Spleen (tissue), 11 donors: ENCODE data around the gene NCAPD3. TPM values are rescaled to one million over a fixed set of nuclear protein-coding genes. Genes with fewer than 3 reads are reported as not detected.

ENCODE experiments used
- DNase-seq: peaks from one replicate; pipeline ENCODE4 v3.0.0-alpha.2; 2020
- H3K27ac ChIP-seq, 8 donors: fragments of 200-600 bp; sonication (generic) in 7 of 8; 1 replicate in 4 of 8; 2 replicates in 4 of 8; pipeline versions ENCODE4 v1.5.0 to v1.8.0; 2016 to 2021; ENCODE audit warnings: inconsistent platforms in 4 of 8, mild to moderate bottlenecking in 4 of 8, moderate library complexity in 1 of 8
- H3K27me3 ChIP-seq, 7 donors: fragments of 200-600 bp; sonication (generic) in 6 of 7; replicated peaks in 1 of 7; 1 replicate in 4 of 7; 2 replicates in 3 of 7; pipeline versions ENCODE4 v1.5.0 to v1.8.0; 2016 to 2021; ENCODE audit warnings: inconsistent platforms in 3 of 7, mild to moderate bottlenecking in 1 of 7
- H3K36me3 ChIP-seq, 6 donors: fragments of 200-600 bp; sonication (generic) in 5 of 6; 1 replicate in 4 of 6; 2 replicates in 2 of 6; pipeline versions ENCODE4 v1.5.0 to v1.8.0; 2016 to 2021; ENCODE audit warnings: inconsistent platforms in 2 of 6
- H3K4me1 ChIP-seq, 6 donors: fragments of 200-600 bp; sonication (generic) in 5 of 6; 1 replicate in 3 of 6; 2 replicates in 3 of 6; pipeline versions ENCODE4 v1.5.0 to v1.8.0; 2016 to 2021; ENCODE audit warnings: inconsistent platforms in 3 of 6
- H3K4me3 ChIP-seq, 8 donors: fragments of 200-600 bp; sonication (generic) in 7 of 8; 1 replicate in 4 of 8; 2 replicates in 4 of 8; pipeline versions ENCODE4 v1.5.0 to v1.8.0; 2016 to 2021; ENCODE audit warnings: inconsistent platforms in 4 of 8, mild to moderate bottlenecking in 4 of 8, moderate library complexity in 2 of 8
- H3K9me3 ChIP-seq, 8 donors: fragments of 200-600 bp; sonication (generic) in 7 of 8; 1 replicate in 4 of 8; 2 replicates in 4 of 8; pipeline versions ENCODE4 v1.5.0 to v1.8.0; 2016 to 2021; ENCODE audit warnings: inconsistent platforms in 4 of 8
- CTCF ChIP-seq, 11 experiments: fragments of 200-600 bp in 7 of 11; fragments of 450-650 bp in 4 of 11; sonication (generic) in 4 of 11; IDR thresholded peaks in 8 of 11; conservative IDR thresholded peaks in 3 of 11; 1 replicate in 7 of 11; 2 replicates in 4 of 11; pipeline versions ENCODE4 v1.4.0 to v1.8.0; 2016 to 2021; ENCODE audit warnings: antibody characterized with exemption in 11 of 11, inconsistent platforms in 4 of 11, mild to moderate bottlenecking in 1 of 11
- POLR2A ChIP-seq, 3 donors: fragments of 450-650 bp; IDR thresholded peaks; one replicate each; pipeline ENCODE4 v1.5.1; 2017; ENCODE audit warnings: antibody characterized with exemption in 3 of 3, mild to moderate bottlenecking in 1 of 3
- POLR2AphosphoS5 ChIP-seq, 3 donors: sonication (generic); formaldehyde crosslinking; IDR thresholded peaks; one replicate each; pipeline ENCODE4 v1.5.1; 2017; ENCODE audit warnings: antibody characterized with exemption in 3 of 3
- WGBS, 5 donors: extraction: QIAGEN DNeasy Blood & Tissue Kit in 3 of 5; methylation state at CpG; one replicate each; pipeline versions ENCODE4 v1.1.5 to v1.1.7; 2013 to 2018; 5-methylcytosine and 5-hydroxymethylcytosine counted together
- intact Hi-C: fragments of 100-400 bp; cut with DNase I; formaldehyde crosslinking; loops from one replicate; pipeline ENCODE4 v1.15.0; 2023; ENCODE audit warnings: low total_unique reads
- polyA plus RNA-seq, 3 donors: library from polyadenylated mRNA; stranded (reverse); fragments of 200-250 nt; gene quantifications; one replicate each; pipeline ENCODE4 v1.2.1, GENCODE V29; 2013
- total RNA-seq, 7 donors: library from RNA; depleted of rRNA in 3 of 7; stranded (reverse); fragments of >200 nt in 3 of 7; fragmentation: NEBNext Ultra II Directional in 4 of 7; extraction: Animal tissue kit (Norgen Biotek cat#: 25700) in 4 of 7; gene quantifications; one replicate each; pipeline versions ENCODE4 v1.1.0 to v1.2.1, GENCODE V29; 2016 to 2021
- donor health status: healthy with polysubstance abuse.
- donor health status: DM: no; HTN: no; CAD: no; lungs with moderate emphysema.
- donor health status: DM: no; HTN: no; CAD: no.
- donor health status: Bipolar disorder and iron deficiency.
- donor health status: healthy.
- donor health status: DM: no; HTN: no; CAD: no.
- donor health status: DM: yes; HTN: yes; CAD: no.

Gene NCAPD3
- total and polyA plus RNA-seq, 10 donors: 3.0 to 33.0 (median 22.1) TPM

DNA sequence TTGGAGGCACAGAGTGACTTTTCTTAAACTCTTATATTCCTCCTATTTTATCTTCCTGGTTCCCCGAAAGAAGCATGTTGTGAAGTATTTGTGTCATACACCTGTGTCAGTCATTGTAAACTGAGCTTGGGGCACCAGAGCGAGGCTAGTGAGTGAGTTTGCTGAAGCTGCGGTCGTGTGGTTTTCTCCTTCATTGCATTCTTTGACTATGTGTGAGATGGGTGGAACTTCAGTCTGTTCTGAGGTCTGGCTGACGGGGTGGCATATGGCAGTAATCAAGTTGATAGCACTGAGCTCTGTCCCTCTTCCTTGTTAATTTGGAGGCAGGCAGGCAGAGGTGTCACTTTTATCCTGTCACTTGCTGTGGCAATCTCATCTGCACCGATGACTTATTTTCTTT is 4.9 kb upstream of the NCAPD3 start:
- WGBS, 5 donors: 37 to 68% (median 54%) methylated on average over 6 of the region's 6 CpGs
- DNase-seq: no peak
- peaks cover 43 to 86% (median 76%) of the 10 kb centered on the region in 6 donors for H3K4me1 ChIP-seq
- H3K4me3 ChIP-seq: no peak overlapping the region
- no peak for TF ChIP-seq POLR2AphosphoS5 (IDR thresholded peaks at IDR 0.05)
- no peak for TF ChIP-seq CTCF (IDR thresholded peaks at IDR 0.05 in 8 of 11, conservative IDR thresholded peaks at IDR 0.05 in 3 of 11)
- TF ChIP-seq POLR2A (IDR thresholded peaks at IDR 0.05): no peak
- H3K36me3 ChIP-seq: no peaks in the 10 kb centered on the region
- no peaks in the 10 kb centered on the region for H3K9me3 ChIP-seq
- H3K27ac ChIP-seq: no peak overlapping the region
- H3K27me3 ChIP-seq: peaks cover 0 to 11% (median 0%) of the 10 kb centered on the region in 7 donors
- intact Hi-C loops: no loop called here

DNA sequence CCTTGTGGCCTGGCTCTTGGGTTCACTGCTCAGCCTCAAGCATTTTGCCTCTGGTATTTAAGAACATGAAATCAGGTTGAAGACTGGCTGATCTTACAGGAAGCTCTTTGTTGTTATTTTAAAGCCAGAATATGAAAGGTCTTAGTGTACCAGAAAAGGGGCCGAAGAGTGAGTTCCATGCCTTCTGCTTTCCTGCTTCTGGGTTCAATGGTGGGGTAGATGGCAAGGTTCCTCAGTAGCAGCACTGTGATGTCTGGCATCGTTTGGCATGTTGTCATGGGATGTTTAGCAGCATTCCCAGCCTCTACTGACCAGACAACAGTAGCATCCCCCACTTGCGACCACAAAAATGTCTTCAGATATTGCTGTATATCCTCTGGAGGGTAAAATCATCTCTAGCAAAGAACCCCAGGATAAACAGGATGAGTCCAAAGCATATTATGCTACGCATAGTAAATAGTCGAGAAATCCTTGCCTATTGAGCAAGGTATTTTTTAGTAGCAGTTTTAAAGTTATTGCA is 3.1 kb upstream of the NCAPD3 start:
- Histone ChIP-seq H3K36me3 (no peaks in the 10 kb centered on the region), H3K4me1 (peaks cover 48 to 89% (median 80%) of the 10 kb centered on the region in 6 donors), H3K9me3 (no peaks in the 10 kb centered on the region), H3K27me3 (peaks cover 0 to 11% (median 0%) of the 10 kb centered on the region in 7 donors), H3K27ac (no peak overlapping the region), H3K4me3 (no peak overlapping the region)
- 78 to 90% (median 88%) methylated on average over 5 of the region's 5 CpGs for WGBS, 5 donors
- intact Hi-C loops: no loop called here
- DNase-seq: no peak
- TF ChIP-seq POLR2A (IDR thresholded peaks at IDR 0.05) (no peak), POLR2AphosphoS5 (IDR thresholded peaks at IDR 0.05) (no peak), CTCF (IDR thresholded peaks at IDR 0.05 in 8 of 11, conservative IDR thresholded peaks at IDR 0.05 in 3 of 11) (no peak)

GRCh38 chr11:134224710-134225664 is 1.2 kb upstream of the NCAPD3 start:
- H3K4me1 ChIP-seq: peaks cover 39 to 76% (median 61%) of the 10 kb centered on the region in 6 donors
- WGBS, 5 donors: 0 to 1% (median 1%) methylated on average over 27 to 93 of the region's 93 CpGs

More at GRCh38 chr11:134224710-134225664, 1.2 kb upstream of the NCAPD3 start:
- TF ChIP-seq POLR2AphosphoS5 (IDR thresholded peaks at IDR 0.05) (peak; percentile 34 to 76 (median 70)), POLR2A (IDR thresholded peaks at IDR 0.05) (no peak), CTCF (IDR thresholded peaks at IDR 0.05 in 8 of 11, conservative IDR thresholded peaks at IDR 0.05 in 3 of 11) (no peak)
- DNase-seq: peak; percentile 93
- intact Hi-C loops: no loop called here
- H3K27me3 ChIP-seq: peaks cover 0 to 11% (median 0%) of the 10 kb centered on the region in 7 donors
- H3K36me3 ChIP-seq: peaks cover 0 to 6% (median 3%) of the 10 kb centered on the region in 6 donors
- H3K9me3 ChIP-seq: no peaks in the 10 kb centered on the region
- H3K27ac ChIP-seq: peak overlapping the region; percentile 71 to 97 (median 94)
- H3K4me3 ChIP-seq: peak overlapping the region; percentile 84 to 98 (median 92)
